Uterus (tissue), 4 donors: ENCODE data around the gene NKD2. TPM values are rescaled to one million over a fixed set of nuclear protein-coding genes. Genes with fewer than 3 reads are reported as not detected.
A peak's percentile ranks its signal among the peaks of the same experiment; 100 is the strongest.
"Not testable (repeated sequence)": the region's sequence is repeated elsewhere in the genome, so short reads cannot be mapped to it uniquely, and the experiment has no call there.

Source experiments
- DNase-seq, 2 donors: peaks; one replicate each; pipeline ENCODE4 v3.0.0-alpha.2; 2019 to 2020
- H3K27ac ChIP-seq, 2 donors: fragments of 200-600 bp; sonication (generic); 1 replicate in 1 of 2; 2 replicates in 1 of 2; pipeline ENCODE4 v1.5.1; 2016 to 2018
- H3K27me3 ChIP-seq, 2 donors: fragments of 200-600 bp; sonication (generic); one replicate each; pipeline ENCODE4 v1.5.1; 2018 to 2019; ENCODE audit warnings: control low read depth in 1 of 2
- H3K36me3 ChIP-seq, 2 donors: fragments of 200-600 bp; sonication (generic); one replicate each; pipeline ENCODE4 v1.5.1; 2019; ENCODE audit warnings: control low read depth in 1 of 2
- H3K4me1 ChIP-seq, 2 donors: fragments of 200-600 bp; sonication (generic); one replicate each; pipeline ENCODE4 v1.5.1; 2018 to 2019; ENCODE audit warnings: control low read depth in 1 of 2
- H3K4me3 ChIP-seq, 2 donors: fragments of 200-600 bp; sonication (generic); 1 replicate in 1 of 2; 2 replicates in 1 of 2; pipeline ENCODE4 v1.5.1; 2018 to 2019; ENCODE audit warnings: mild to moderate bottlenecking in 1 of 2
- H3K9me3 ChIP-seq, 2 donors: fragments of 200-600 bp; sonication (generic); one replicate each; pipeline ENCODE4 v1.5.1; 2019; ENCODE audit warnings: control low read depth in 1 of 2
- CTCF ChIP-seq, 4 experiments: fragments of 200-600 bp in 2 of 4; fragments of 450-650 bp in 2 of 4; sonication (generic) in 2 of 4; IDR thresholded peaks; one replicate each; pipeline ENCODE4 v1.5.1; 2016 to 2019; ENCODE audit warnings: antibody characterized with exemption in 4 of 4, mild to moderate bottlenecking in 2 of 4, moderate library complexity in 1 of 4
- POLR2A ChIP-seq, 2 donors: fragments of 450-650 bp; IDR thresholded peaks; one replicate each; pipeline ENCODE4 v1.6.1; 2016; ENCODE audit warnings: antibody characterized with exemption in 2 of 2, mild to moderate bottlenecking in 1 of 2, moderate library complexity in 1 of 2
- intact Hi-C: fragments of 100-400 bp; cut with DNase I; formaldehyde crosslinking; loops from one replicate; pipeline ENCODE4 v1.15.1; 2023; ENCODE audit warnings: low total_unique reads
- total RNA-seq, 4 donors: library from RNA; depleted of rRNA in 3 of 4; stranded (reverse); fragments of >200 nt in 3 of 4; gene quantifications; one replicate each; pipeline versions ENCODE4 v1.1.0 to v1.2.4, GENCODE V29; 2014 to 2023
- donor health status: DM: yes; HTN: yes; CAD: no.

NKD2 gene
- total RNA-seq, 4 donors from 2014 or later, result 2.5 to 11.1 TPM; not detected in 2

GRCh38 chr5:999724-1000123 lies 8.9 kb upstream of the NKD2 start:
- TF ChIP-seq CTCF (IDR thresholded peaks at IDR 0.05) (no peak), POLR2A (IDR thresholded peaks at IDR 0.05) (no peak)
- no peak overlapping the region for H3K27ac ChIP-seq

DNA sequence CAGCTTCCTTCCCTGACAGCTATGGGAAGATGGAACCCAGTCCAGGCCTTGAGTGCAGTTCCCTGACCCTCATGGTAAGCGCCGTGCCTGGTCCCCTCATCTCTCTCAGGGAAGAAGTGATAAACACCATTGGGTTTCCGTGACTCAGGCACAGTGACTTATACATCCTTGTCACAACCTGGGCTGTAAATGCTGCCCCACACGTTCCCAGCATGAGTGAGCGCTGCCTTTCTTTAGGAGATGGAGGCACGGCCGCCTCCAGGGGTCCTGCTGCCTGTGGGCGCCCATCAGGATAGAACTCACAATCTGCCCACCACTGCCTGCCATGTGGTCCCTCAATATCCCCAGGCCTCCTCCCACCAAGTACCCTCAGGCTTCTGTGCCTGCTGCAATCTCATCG lies 8.3 kb upstream of the NKD2 start:
- Histone ChIP-seq H3K9me3 (no peaks in the 10 kb centered on the region), H3K4me3 (no peak overlapping the region), H3K4me1 (no peaks in the 10 kb centered on the region), H3K36me3 (no peaks in the 10 kb centered on the region), H3K27ac (no peak overlapping the region), H3K27me3 (no peaks in the 10 kb centered on the region)
- DNase-seq, result peak in 1 of 2 donors; percentile 8
- TF ChIP-seq CTCF (IDR thresholded peaks at IDR 0.05), result no peak
- no peak for TF ChIP-seq POLR2A (IDR thresholded peaks at IDR 0.05)
- intact Hi-C loops, result no loop called here

More at GRCh38 chr5:999724-1000123, 8.9 kb upstream of the NKD2 start:
- H3K4me3 ChIP-seq, result no peak overlapping the region
- no peaks in the 10 kb centered on the region for H3K9me3 ChIP-seq
- DNase-seq, result no peak
- H3K36me3 ChIP-seq, result no peaks in the 10 kb centered on the region
- no peaks in the 10 kb centered on the region for H3K4me1 ChIP-seq
- intact Hi-C loops, result no loop called here
- H3K27me3 ChIP-seq, result no peaks in the 10 kb centered on the region

DNA sequence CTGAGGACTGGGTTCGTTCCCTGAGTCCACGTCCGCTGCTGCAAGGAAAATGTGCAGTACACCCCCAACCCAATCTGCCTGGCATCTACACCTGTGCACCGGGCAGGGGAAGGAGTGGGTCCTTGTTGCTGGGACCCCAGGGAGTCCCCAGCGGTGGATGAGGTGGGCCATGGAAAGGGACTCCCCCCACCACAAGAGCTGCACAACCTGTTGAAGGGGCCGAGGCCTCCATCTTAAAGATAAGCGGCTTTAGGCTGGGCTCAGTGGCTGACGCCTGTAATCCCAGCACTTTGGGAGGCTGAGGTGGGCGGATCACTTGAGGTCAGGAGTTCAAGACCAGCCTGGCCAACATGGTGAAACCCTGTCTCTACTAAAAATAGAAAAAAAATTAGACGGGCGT lies 7.8 kb upstream of the NKD2 start:
- H3K9me3 ChIP-seq, H3K27ac ChIP-seq, H3K4me1 ChIP-seq, intact Hi-C loops, H3K27me3 ChIP-seq, H3K4me3 ChIP-seq, H3K36me3 ChIP-seq: not testable (repeated sequence)
- peak in 1 of 2 donors; percentile 8 for DNase-seq

DNA sequence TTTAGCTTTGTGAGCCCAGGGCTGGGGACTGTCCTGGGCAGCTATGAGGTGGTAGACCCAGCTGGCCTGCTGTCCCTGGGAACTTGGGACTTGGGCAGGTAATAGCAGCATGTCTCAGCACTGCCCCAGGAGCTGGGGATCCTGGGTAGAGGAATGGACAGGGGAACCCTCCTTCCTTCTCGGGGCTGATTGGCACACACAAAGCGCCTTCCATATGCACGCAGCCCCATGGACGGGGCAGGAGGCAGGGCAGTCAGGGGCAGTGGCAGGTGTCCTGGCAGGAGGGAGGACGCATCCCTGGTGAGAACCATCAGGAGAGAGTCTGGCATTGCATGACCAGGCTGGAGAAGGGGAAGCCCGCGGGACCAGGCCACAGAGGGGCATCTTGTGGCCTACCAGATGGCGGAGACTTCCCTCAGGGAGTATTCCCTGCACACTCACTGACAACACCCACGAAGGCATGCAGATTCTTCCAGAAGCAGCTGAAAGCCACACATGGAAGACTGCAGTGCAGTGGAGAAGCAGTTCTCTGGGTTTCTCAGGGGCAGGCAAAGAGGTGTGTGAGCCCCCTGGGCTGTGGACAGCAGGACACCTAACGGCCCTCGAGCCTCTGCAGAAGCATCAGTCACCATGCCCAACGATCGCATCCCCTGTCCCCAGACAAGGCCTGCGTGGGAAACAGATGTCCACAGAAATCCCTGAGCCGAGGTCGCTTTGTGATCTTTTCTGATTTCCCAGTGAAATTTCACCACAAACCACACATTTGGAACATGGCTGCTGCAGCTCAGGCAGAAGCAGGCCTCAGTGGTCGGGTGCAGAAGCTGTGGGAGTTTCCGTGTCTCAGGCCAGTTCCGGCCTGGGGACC lies 7.0 kb upstream of the NKD2 start:
- Histone ChIP-seq H3K9me3 (no peaks in the 10 kb centered on the region), H3K4me3 (no peak overlapping the region), H3K27me3 (no peaks in the 10 kb centered on the region), H3K36me3 (no peaks in the 10 kb centered on the region), H3K27ac (no peak overlapping the region), H3K4me1 (no peaks in the 10 kb centered on the region)
- TF ChIP-seq CTCF (IDR thresholded peaks at IDR 0.05), result no peak
- TF ChIP-seq POLR2A (IDR thresholded peaks at IDR 0.05), result no peak
- DNase-seq, result peak in 1 of 2 donors; percentile 11
- intact Hi-C loops, result no loop called here

DNA sequence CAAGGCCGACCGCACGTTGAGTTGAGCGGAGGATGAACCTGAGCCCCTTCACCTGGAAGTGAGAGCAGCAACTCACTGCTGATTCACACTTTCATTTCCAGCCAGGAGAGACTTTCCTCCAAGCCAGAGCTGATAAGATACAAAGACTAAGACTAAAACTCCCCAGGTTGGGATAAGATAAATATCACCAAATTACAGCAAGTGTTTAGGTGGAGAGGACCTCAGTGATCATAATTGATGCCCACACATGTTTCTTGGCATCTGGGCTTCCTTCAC lies 6.4 kb upstream of the NKD2 start:
- H3K9me3 ChIP-seq, result no peaks in the 10 kb centered on the region
- intact Hi-C loops, result no loop called here
- no peak for DNase-seq
- no peak overlapping the region for H3K27ac ChIP-seq
- H3K36me3 ChIP-seq, result no peaks in the 10 kb centered on the region
- H3K4me3 ChIP-seq, result no peak overlapping the region
- H3K4me1 ChIP-seq, result no peaks in the 10 kb centered on the region
- no peaks in the 10 kb centered on the region for H3K27me3 ChIP-seq
- TF ChIP-seq POLR2A (IDR thresholded peaks at IDR 0.05) (no peak), CTCF (IDR thresholded peaks at IDR 0.05) (no peak)
